Inferior parietal cortex (tissue), 1 donor: ENCODE data around the gene GPR84.
A peak's percentile ranks its signal among the peaks of the same experiment; 100 is the strongest.
"Not testable (repeated sequence)": the region's sequence is repeated elsewhere in the genome, so short reads cannot be mapped to it uniquely, and the experiment has no call there.

ENCODE experiments used
- DNase-seq: peaks from one replicate; pipeline ENCODE4 v3.0.0-alpha.2; 2016; ENCODE audit errors: extremely low spot score

GPR84 gene

GRCh38 chr12:54356228-54356627 is 8.1 kb downstream of the GPR84 start:
- DNase-seq: no peak

DNA sequence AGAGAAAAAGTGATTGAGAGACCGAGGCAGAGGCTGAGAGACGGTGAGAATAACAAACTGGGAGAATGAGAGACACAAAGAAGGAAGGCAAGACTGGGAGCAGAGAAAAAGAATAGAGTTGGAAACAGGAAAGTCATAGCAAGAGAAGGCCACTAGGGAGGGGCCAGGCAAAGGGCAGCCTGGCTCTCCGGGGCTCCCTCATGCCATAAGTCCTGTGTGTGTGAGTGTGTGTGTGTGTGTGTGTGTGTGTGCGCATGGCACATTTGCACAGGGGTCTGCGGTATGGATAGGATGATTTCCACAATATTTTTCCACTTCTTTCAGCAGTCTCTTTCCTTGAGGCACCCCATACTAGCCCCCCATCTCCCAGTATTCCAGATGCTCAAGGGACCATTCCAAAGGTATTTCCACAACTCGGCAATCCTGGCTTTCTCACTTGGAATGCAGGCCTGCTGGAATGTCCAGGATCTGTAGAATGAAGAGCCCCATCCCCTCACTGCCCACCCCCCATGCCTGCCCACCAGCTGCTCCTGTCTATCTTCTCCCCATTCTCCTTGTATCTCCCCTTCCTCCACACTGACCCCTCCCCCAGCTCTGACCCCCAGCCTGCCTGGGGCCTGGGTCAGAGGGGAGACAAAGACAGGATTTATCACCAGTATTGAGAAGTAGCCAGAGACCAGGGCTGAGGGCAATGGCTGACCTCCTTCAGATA is 9.0 kb downstream of the GPR84 start:
- DNase-seq: no peak

DNA sequence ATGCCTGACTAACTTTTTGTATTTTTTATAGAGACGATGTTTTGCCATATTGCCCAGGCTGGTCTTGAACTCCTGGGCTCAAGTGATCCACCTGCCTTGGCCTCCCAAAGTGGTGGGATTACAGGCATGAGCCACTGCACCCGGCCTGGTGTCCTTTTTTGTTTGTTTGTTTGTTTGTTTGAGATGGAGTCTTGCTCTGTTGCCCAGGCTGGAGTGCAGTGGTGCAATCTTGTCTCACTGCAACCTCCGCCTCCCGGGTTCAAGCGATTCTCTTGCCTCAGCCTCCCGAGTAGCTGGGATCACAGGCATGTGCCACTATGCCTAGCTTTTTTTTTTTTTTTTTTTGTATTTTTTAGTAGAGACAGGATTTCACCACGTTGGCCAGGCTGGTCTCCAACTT is 10.0 kb downstream of the GPR84 start:
- not testable (repeated sequence) for DNase-seq

GRCh38 chr12:54352891-54353874 is 11.1 kb downstream of the GPR84 start:
- no peak for DNase-seq

- no peak for DNase-seq
Measured at GRCh38 chr12:54352022-54352531, 12.2 kb downstream of the GPR84 start.

DNA sequence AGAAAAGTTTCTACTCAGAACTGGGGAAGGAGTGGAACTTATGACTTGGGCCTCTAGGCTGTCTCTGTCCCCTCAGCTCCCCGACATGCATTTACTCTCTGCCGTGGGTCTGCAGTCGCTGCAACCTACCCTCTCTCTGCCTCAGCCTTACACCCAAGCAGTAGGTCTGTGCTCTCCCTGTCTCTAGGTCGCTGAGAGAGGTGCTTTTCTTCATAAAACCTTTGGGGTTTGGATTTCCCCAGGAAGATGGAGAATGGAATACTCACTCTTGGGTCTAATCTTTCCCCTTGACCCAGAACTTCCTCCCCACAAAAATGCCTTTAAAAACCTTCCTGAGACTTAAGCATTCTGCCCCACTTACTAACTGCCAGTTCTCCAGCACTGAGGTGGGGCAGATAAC is 12.9 kb downstream of the GPR84 start:
- no peak for DNase-seq

DNA sequence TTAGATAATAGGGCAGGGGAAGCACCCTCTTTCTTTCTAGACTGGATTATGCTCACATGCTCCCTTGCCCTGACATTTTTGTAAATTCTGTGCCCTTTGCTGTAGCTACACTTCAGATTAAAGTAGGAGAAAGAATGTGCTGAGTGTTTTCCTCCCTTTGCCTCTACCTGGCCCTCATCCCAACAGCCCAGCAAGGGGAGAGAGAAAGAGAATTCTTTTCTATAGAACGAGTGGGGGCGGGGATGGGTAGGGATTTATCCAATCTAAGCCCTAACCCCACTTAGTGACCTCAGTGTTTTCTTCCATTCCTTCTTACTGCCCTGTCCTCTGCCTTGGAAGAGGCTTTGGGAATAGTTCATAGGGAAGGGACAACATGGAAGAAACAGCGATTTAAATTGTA is 13.5 kb downstream of the GPR84 start:
- DNase-seq: no peak

DNA sequence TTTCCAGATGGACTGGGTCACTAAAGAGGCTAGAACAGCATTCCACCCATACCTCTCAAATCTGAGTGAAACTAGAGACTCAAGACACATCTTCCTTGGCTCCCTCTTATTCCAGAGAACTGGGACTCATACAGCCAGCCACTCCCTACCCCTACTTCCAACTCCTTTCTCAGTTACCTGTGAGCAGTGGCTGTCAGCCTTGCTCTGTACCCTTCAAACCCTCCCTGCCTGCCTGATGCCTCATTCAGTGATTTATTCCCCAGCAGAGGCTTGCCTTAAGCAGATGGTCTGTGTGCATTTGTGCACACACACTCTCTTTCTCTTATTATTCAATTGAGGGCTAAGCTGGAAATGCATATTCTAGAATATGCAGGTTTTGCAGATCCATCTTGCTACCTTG is 14.6 kb downstream of the GPR84 start:
- no peak for DNase-seq

GRCh38 chr12:54349036-54349435 is 15.2 kb downstream of the GPR84 start:
- DNase-seq: no peak

- DNase-seq: no peak
Measured at GRCh38 chr12:54341378-54342300, 22.6 kb downstream of the GPR84 start.

GRCh38 chr12:54340846-54341245 is 23.4 kb downstream of the GPR84 start:
- no peak for DNase-seq

DNA sequence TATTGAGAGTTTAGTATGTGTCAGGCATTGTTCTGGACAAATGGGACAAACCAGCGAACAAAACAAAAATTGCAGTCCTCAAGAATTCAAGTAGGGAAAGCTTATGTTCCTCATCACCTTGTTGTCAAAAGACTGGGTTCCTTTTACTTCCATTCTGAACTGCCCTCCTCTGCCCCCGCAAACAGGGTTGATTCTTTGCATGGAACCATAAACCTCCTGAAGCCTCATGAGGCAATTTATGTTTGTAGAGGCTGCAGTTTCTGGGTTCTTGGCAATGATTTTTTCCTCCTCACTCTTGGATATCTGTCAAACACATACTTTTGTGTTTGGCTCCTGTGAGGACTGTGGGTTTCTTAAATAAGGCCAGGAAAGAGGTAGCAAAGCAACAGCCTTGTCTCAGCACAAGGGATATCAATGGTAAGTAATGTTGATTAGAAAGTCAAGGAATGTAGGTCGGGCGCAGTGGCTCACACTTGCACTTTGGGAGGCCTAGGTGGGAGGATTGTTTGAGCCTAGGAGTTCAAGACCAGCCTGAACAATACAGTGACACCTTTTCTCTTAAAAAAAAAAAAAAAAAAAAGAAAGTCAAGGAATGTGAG is 25.5 kb downstream of the GPR84 start:
- no peak for DNase-seq

GRCh38 chr12:54337854-54338650 is 26.2 kb downstream of the GPR84 start:
- no peak for DNase-seq

GRCh38 chr12:54337280-54337842 is 26.9 kb downstream of the GPR84 start:
- peak; percentile 39 for DNase-seq

DNA sequence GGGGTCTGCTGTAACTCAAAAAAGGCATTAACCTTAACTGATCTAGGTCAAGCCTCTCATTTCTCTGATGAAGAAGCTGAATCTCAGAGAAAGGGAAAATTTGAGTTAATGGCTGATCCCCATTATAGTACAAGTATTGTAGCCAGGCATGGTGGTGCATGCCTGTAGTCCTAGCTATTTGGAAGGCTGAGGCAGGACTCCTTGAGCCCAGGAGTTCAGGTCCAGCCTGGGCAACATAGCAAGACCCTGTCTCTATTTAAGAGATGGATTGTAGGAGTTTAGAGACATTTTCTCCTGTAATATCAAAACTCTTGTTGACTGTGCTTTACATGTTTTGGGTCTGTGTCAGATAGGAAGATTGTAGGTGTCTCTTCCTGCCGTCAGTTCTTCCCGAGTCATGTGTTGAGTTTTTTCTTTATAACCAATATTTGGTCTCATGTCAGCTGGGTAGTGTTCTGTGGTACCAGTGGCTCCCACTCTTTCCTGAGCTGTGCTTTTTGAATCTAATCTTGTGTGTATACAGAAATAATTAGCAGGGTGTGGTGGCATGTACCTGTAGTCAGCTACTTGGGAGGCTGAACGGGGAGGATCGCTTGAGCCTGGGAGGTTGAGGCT is 30.8 kb downstream of the GPR84 start:
- DNase-seq: no peak

DNA sequence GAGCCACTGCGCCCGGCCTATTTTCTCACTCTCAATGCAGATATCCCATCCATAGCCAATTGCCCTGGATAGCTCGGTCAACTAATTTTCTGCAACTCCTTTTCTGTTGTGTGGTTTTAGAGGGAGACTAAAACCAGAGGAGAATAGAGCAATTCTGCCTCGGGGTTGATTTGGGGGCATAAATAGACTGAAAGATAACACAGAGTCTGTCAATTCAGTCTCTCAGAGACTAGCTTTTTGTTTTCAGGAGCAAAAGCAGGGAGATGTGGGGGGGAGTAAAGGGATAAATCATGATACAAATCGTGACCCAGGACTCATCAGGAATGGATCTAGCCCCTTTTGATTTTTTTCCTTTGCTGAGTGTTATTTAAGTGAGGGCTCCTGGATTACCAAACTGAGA is 32.8 kb downstream of the GPR84 start:
- no peak for DNase-seq

DNA sequence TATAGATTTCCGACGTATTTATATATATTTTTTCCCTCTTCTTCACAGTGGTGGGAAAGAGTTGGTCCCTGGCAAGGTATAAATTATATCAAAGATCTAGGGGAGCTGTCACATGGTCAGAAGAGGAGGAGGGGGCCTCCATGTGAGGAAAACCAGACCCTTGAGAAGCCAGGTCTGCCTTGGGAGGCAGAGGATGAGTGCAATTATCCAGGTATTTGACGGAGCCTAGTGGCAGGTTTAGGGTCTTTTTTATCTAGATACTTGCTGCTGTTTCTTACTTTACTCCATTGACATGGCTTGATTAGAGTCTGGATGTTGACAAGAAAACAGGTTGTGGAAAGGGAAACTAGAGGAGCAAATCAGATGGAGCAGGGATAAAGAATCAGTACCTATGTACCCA is 33.8 kb downstream of the GPR84 start:
- no peak for DNase-seq

DNA sequence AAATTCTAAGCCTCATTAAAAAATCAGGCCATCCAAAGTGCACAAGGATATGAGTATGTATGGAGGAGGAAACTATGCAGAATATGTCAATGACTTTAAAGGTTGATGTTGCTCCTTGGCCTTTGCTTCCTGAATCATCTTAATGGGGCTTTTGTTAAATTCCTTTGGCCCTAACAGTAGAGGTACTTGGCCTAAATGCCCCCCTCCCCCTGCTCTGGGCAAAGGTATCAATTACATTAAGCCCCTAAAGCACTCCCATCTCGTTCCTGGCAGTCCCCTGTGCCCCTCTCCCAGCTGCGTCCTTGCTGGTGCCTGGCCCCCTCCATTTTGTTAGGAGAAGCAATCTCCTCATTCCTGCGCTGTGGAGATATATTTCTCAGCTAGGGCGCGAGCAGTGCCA is 34.5 kb downstream of the GPR84 start:
- no peak for DNase-seq

GRCh38 chr12:54328595-54329337 is 35.5 kb downstream of the GPR84 start:
- no peak for DNase-seq
